Right cardiac atrium (tissue), 5 donors: Measurements from ENCODE around the gene RACGAP1. TPM values are rescaled to one million over a fixed set of nuclear protein-coding genes. Genes with fewer than 3 reads are reported as not detected.

Experiments
- ATAC-seq, 2 donors: fragments of 200-7000 bp; cut with Tn5 transposase; one replicate each; pipeline versions ENCODE4 v1.8.0 to v1.9.1; 2020; ENCODE audit warnings: moderate library complexity in 2 of 2, mild to moderate bottlenecking in 1 of 2
- DNase-seq, 3 donors: peaks; one replicate each; pipeline ENCODE4 v3.0.0-alpha.2; 2020
- H3K27ac ChIP-seq: one replicate; pipeline ENCODE4 v1.5.1; 2013; ENCODE audit warnings: mild to moderate bottlenecking, low read length, control low read depth, moderate library complexity
- H3K27me3 ChIP-seq: one replicate; pipeline ENCODE4 v1.6.1; 2013; ENCODE audit not compliant: control insufficient read depth, insufficient read depth
- H3K4me1 ChIP-seq: one replicate; pipeline ENCODE4 v1.6.1; 2013; ENCODE audit warnings: low read length; ENCODE audit not compliant: control insufficient read depth, insufficient read depth
- H3K4me3 ChIP-seq: one replicate; pipeline ENCODE4 v1.5.1; 2013; ENCODE audit warnings: low read length, control low read depth
- H3K9me3 ChIP-seq: one replicate; pipeline ENCODE4 v1.6.1; 2013; ENCODE audit warnings: low read length; ENCODE audit not compliant: control insufficient read depth
- WGBS: extraction: QIAGEN DNeasy Blood & Tissue Kit; methylation state at CpG from one replicate; pipeline ENCODE4 v1.1.7; 2013; 5-methylcytosine and 5-hydroxymethylcytosine counted together
- intact Hi-C, 4 donors: fragments of 100-400 bp; cut with DNase I; formaldehyde crosslinking; loops; one replicate each; pipeline versions ENCODE4 v1.11.0 to v1.14.0; 2022 to 2023
- polyA plus RNA-seq: library from polyadenylated mRNA; stranded (reverse); fragments of 200-250 nt; gene quantifications from one replicate; pipeline ENCODE4 v1.2.3, GENCODE V29; 2013
- total RNA-seq, 4 donors: library from RNA; stranded (reverse); fragmentation: NEBNext Ultra II Directional; extraction: Animal tissue kit (Norgen Biotek cat#: 25700); gene quantifications; one replicate each; pipeline ENCODE4 v1.2.1, GENCODE V29; 2021
- donor health status: healthy with polysubstance abuse.
- donor health status: DM: no; HTN: yes; CAD: no.
- donor health status: DM: no; HTN: no; CAD: no.
- donor health status: DM: no; HTN: yes; CAD: no; lungs with severe emphysema.
- donor health status: DM: yes; HTN: yes; CAD: no.

RACGAP1 gene
- total and polyA plus RNA-seq, 5 donors = 1.5 to 8.2 (median 5.0) TPM

GRCh38 chr12:50062728-50063460 is 37.6 kb upstream of the RACGAP1 start:
- DNase-seq = no peak
- Histone ChIP-seq H3K4me1 (peaks cover 3% of the 10 kb centered on the region), H3K27ac (no peak overlapping the region), H3K9me3 (no peaks in the 10 kb centered on the region), H3K4me3 (no peak overlapping the region), H3K27me3 (no peaks in the 10 kb centered on the region)
- 75% methylated on average over 5 of the region's 5 CpGs for WGBS
- intact Hi-C loops = loop anchor here in 2 of 4 donors (10.0 kb wide), 1 partner anchor 198 kb away; no protein-coding TSS in a partner anchor
- ATAC-seq = peak in 1 of 2 donors; percentile 9

- Histone ChIP-seq H3K27me3 (no peaks in the 10 kb centered on the region), H3K27ac (no peak overlapping the region), H3K4me3 (no peak overlapping the region), H3K9me3 (no peaks in the 10 kb centered on the region), H3K4me1 (peaks cover 3% of the 10 kb centered on the region)
- ATAC-seq = peak in 1 of 2 donors; percentile 16
- DNase-seq = peak in 1 of 3 donors; percentile 73
- 58% methylated on average over 6 of the region's 6 CpGs for WGBS
- intact Hi-C loops = loop anchor here in 2 of 4 donors (10.0 kb wide), 1 partner anchor 197 kb away; no protein-coding TSS in a partner anchor
These were observed 36.8 kb upstream of the RACGAP1 start for GRCh38 chr12:50061946-50062686.

- DNase-seq (peak in 2 of 3 donors; percentile 21 to 53), ATAC-seq (no peak)
- H3K4me1 ChIP-seq = peaks cover under 1% of the 10 kb centered on the region
- intact Hi-C loops = loop anchor here in 2 of 4 donors (10.0 kb wide), 1 partner anchor 196 kb away; no protein-coding TSS in a partner anchor
- no peak overlapping the region for H3K27ac ChIP-seq
- H3K27me3 ChIP-seq = no peaks in the 10 kb centered on the region
- H3K9me3 ChIP-seq = no peaks in the 10 kb centered on the region
- no peak overlapping the region for H3K4me3 ChIP-seq
- WGBS = 77% methylated on average over 2 of the region's 2 CpGs
These were observed 35.9 kb upstream of the RACGAP1 start for GRCh38 chr12:50061171-50061570.

- ATAC-seq = no peak
- 68% methylated on average over 4 of the region's 4 CpGs for WGBS
- intact Hi-C loops = loop anchor here in 2 of 4 donors (10.0 kb wide), 1 partner anchor 195 kb away; no protein-coding TSS in a partner anchor
These were observed 34.8 kb upstream of the RACGAP1 start for GRCh38 chr12:50060120-50060468.

GRCh38 chr12:50059440-50060119 is 34.3 kb upstream of the RACGAP1 start:
- Histone ChIP-seq H3K4me3 (no peak overlapping the region), H3K27me3 (no peaks in the 10 kb centered on the region), H3K27ac (no peak overlapping the region), H3K4me1 (no peaks in the 10 kb centered on the region), H3K9me3 (no peaks in the 10 kb centered on the region)
- peak in 2 of 3 donors; percentile 23 to 26 for DNase-seq
- no peak for ATAC-seq
- intact Hi-C loops = loop anchor here (5.0 to 10.0 kb wide), 4 partner anchors 92 to 285 kb away; no protein-coding TSS in a partner anchor
- 74% methylated on average over 12 of the region's 12 CpGs for WGBS

More at GRCh38 chr12:50060120-50060468, 34.8 kb upstream of the RACGAP1 start:
- no peaks in the 10 kb centered on the region for H3K27me3 ChIP-seq
- no peak overlapping the region for H3K4me3 ChIP-seq
- H3K9me3 ChIP-seq = no peaks in the 10 kb centered on the region
- DNase-seq = peak in 1 of 3 donors; percentile 21
- no peak overlapping the region for H3K27ac ChIP-seq
- H3K4me1 ChIP-seq = no peaks in the 10 kb centered on the region

GRCh38 chr12:50058743-50059312 is 33.5 kb upstream of the RACGAP1 start:
- DNase-seq (peak in 1 of 3 donors; percentile 33), ATAC-seq (no peak)
- Histone ChIP-seq H3K4me3 (no peak overlapping the region), H3K27ac (no peak overlapping the region), H3K27me3 (no peaks in the 10 kb centered on the region), H3K4me1 (no peaks in the 10 kb centered on the region), H3K9me3 (no peaks in the 10 kb centered on the region)
- WGBS = 92% methylated on average over 15 of the region's 15 CpGs
- intact Hi-C loops = loop anchor here (5.0 to 10.0 kb wide), 4 partner anchors 92 to 284 kb away; no protein-coding TSS in a partner anchor

- Histone ChIP-seq H3K4me3 (peak overlapping the region; percentile 58), H3K4me1 (no peaks in the 10 kb centered on the region), H3K27ac (no peak overlapping the region), H3K27me3 (no peaks in the 10 kb centered on the region), H3K9me3 (no peaks in the 10 kb centered on the region)
- DNase-seq (peak in 1 of 3 donors; percentile 56), ATAC-seq (no peak)
- intact Hi-C loops = loop anchor here (2.0 to 10.0 kb wide), 5 partner anchors 89 to 283 kb away; no protein-coding TSS in a partner anchor
- 18% methylated on average over 30 of the region's 30 CpGs for WGBS
These were observed 32.8 kb upstream of the RACGAP1 start for GRCh38 chr12:50057896-50058670.

- Histone ChIP-seq H3K4me3 (peak within 1 kb of the TSS; percentile 58), H3K9me3 (no peaks in the 10 kb centered on the region), H3K4me1 (no peaks in the 10 kb centered on the region), H3K27me3 (no peaks in the 10 kb centered on the region), H3K27ac (no peak within 1 kb of the TSS)
- intact Hi-C loops = loop anchor here (2.0 to 10.0 kb wide), 5 partner anchors 88 to 282 kb away; no protein-coding TSS in a partner anchor
- peak; percentile 83 to 84 for ATAC-seq
- DNase-seq = peak; percentile 77 to 93 (median 92)
- under 1% methylated on average over 87 of the region's 88 CpGs for WGBS
These were observed 31.9 kb upstream of the RACGAP1 start, which contains the start of gene ASIC1 for GRCh38 chr12:50057000-50057841. ASIC1 (plus strand) TSS chr12:50057596; CDS start chr12:50058767, 1,171 bp downstream.

- Histone ChIP-seq H3K4me1 (no peaks in the 10 kb centered on the region), H3K9me3 (no peaks in the 10 kb centered on the region), H3K27ac (no peak overlapping the region), H3K4me3 (no peak overlapping the region), H3K27me3 (no peaks in the 10 kb centered on the region)
- whole genome bisulfite sequencing = 13% methylated on average over 3 of the region's 3 CpGs
- no peak for ATAC-seq
- intact Hi-C loops = loop anchor here (2.0 to 10.0 kb wide), 5 partner anchors 88 to 282 kb away; no protein-coding TSS in a partner anchor
- DNase-seq = no peak
These were observed 31.3 kb upstream of the RACGAP1 start for GRCh38 chr12:50056639-50056976.
